ENCODE measurements around the gene KDM4B.

The KDM4B gene

GRCh38 chr19:5112175-5112574 is 143.3 kb downstream of the KDM4B start:
- no peak for DNase-seq

DNA sequence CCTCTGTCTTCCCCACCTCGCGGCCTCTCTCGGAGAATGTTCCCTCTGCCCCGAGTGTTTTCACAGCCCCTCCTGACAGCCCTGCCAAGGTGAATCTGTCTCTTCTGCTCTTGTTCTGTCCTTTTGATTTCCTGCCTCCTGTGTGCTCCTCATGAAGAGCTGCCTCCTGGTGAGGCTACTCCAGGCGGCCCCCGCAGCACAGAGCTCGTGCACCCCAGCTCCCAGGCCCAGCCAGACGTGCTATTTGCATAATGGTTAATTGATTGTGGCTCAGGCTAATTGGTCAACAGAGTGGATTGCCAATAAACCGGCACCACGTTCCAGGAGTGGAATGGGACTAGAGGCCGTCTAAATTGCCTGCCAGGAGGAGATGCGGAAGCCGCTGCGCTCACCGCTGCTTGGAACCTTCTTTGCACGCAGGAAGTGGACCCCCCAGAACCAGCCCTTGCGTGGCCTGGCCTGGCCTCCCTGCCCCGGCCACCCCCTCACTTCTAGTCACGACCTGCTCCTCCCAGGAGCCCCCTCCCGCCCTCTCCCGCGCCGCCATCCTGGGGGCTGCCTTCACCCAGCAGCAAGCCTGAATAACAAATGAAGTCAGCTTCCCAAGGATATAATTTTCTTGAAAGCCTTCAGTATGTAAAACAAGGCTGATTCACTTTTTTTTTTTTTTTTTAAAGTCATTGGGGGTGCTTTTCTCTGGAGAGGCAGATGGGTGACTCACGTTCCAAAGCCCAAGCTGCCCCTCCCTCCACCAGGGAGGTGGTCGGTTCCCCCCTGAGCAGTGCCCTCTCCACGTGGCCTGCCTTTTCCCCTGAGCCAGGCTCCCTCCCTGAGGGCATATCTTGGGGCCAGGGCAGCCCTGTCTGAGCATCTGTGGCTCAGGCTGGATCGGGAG is 144.0 kb downstream of the KDM4B start:
- peak; percentile 71 for DNase-seq

DNA sequence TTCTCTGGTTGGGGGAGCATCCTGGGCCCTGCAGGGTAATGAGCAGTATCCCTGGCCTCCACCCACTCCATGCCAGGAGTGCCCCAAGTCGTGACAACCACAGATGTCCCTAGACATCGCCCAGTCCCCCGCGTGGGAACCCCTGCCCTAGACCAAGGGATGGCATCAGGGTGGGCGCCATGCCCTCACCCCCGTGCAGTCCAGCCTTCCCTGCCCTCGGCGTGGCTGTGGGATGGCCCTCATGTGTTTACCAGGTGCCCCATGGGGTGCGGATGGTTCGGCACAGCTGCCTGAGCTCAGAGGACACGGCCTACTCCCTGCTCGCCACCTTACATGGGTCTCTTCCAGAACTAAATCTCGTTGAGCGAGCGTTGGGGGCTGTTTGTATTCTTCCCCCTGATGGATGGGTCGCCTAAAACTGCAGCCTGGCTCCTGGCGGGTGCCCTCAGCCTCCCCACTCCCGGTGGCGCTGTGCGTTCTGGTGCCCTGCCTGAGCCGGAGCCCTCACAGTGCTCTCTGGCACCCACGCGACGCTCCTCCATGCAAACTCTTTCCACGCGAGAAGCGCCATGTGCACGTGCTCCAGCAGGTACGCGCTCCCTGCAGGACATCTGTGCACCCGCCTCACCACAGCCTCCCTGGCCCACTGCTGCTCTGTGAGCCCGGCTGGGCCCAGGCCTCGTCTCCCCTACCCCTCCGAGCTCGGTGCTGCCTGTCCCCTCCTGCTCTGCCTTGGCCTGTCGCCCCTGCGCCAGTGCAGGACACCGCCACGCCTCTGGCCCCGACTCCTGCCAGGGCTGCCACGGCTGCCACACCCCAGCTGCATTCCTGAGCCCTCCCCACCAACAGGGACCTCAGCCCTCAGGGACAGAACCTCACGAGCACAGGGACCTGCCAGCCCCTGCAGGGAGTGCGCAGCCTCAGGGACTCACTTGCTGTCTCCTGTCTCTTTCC is 145.0 kb downstream of the KDM4B start:
- DNase-seq, result no peak

- DNase-seq, result no peak
Observed at GRCh38 chr19:5114727-5115126, 145.8 kb downstream of the KDM4B start.

DNA sequence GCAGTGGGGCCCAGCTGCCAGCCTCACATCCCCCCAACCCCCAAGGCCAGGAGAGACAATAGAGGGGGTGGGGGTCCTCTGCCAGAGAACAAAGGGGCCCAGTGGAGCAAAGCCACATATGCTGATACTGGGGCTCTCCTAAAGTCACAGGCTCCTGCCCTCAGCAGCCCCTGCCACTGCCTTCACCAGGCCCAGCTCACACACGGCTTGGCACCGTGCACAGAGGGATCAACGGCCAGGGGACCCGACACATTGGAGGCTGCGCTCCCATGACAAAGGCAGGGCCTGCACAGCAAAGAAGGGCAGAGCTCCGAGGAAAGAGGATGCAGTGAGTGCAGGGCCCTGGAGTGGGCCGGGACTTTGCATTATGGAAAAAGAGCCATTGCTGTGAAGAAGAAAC is 146.4 kb downstream of the KDM4B start:
- no peak for DNase-seq

DNA sequence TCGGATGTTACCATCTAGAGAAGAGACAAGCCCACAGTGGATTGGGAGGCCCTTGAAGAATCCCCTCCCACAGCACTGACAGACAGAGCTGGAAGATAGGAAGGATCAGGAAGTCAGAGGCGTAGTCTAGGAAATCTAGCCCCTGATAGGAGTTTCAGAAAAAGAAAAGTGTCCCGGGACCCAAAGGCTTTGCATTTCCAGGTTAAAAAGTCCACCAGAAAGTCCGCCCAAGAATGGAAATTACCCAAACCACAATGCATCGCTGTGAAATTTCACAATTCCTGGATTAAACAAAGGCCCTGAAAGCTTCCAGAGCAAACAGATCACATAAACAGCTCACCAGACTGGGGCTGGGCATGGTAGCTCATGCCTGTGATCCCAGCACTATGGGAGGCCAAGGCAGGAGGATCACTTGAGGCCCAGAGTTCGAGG is 146.9 kb downstream of the KDM4B start:
- no peak for DNase-seq

GRCh38 chr19:5116292-5116691 is 147.4 kb downstream of the KDM4B start:
- no peak for DNase-seq

DNA sequence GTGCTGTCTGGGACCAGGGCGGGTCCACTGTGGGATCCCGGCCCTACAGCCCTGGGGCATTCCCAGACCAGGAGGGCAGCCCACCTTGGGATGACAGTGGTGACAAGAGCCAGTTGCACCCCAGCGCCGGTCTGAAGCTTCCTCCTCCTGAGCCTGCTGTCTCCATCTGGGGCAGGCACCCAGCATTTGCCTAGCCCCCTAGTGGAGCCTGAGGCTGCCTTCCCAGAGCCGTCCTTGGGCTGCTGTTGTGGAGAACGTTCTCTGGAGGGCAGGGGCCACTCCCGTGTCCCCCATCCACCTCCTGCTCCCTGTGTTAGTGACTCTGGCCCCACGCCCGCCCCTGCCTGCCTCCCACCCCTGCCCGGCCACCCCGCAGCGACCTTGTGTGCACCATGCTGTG is 148.5 kb downstream of the KDM4B start:
- no peak for DNase-seq

- no peak for DNase-seq
Observed at GRCh38 chr19:5118026-5118425, 149.1 kb downstream of the KDM4B start.

DNA sequence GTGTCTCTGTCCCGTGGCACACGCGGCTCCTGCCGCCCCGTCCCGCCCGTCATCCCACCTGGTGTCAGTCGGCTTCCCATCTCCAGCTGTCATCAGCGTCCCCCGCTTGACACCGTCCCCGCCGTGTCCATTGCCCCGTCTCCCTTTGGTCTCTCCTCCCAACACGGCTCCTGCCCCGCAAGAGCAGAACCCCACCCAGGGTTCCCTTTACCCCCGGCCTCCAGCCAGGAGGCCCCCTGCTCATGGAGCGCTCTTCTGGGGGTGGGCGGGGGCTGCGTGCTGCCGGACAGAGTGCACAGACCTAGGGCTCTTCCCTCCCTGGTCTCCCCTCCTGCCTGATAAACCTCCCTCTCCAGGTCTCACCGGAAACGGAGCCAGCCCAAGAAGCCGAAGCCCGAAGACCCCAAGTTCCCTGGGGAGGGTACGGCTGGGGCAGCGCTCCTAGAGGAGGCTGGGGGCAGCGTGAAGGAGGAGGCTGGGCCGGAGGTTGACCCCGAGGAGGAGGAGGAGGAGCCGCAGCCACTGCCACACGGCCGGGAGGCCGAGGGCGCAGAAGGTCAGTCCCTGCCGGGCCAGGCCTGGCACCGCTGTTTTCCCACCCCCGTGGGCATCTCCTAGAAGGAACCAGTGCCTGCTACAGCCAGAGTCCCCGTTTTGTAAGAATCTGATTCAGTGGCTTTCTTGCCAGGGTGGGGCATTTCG is 150.5 kb downstream of the KDM4B start:
- no peak for DNase-seq

- DNase-seq, result no peak
Observed at GRCh38 chr19:5120321-5120720, 151.4 kb downstream of the KDM4B start.

- no peak for DNase-seq
Observed at GRCh38 chr19:5120833-5121232, 151.9 kb downstream of the KDM4B start.

DNA sequence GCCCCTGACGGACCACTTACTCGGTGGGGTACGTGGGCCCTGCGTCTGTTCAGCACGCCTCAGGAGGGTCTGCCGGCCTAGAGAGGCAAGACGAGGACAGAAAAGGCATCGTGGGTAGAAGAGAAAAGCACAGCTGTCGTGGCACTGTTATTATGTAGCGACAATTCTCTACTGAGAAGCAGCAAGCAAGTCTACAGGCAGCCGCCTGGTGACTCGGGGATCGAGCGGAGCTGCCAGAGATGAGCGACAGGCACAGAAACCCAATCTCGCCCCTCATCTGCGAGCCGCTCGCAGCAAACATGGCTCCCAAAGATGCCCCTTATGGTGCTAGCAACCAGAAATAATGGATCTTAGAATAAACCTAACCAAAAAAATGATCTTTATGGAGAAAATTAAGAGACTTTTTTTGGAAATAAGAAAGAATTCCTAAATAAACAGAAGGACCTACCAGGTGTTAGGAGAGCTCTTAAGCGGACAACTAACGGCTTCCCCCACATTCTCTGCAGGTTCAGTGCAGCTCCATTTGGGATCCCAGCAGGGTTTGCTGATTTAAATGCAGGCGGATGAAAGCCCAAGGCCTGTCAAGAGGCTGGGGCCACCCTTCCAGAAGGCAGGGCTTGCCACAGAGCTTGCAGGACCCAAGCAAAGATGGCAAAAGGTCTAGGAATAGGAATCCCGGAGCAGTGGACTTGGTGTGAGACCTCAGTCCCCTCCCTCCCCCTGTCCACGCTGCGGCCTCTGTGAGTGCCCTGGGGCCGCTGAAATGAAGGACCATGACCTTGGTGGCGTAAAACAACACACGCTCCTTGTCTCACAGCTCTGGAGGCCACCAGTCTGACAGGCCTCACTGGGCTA is 152.6 kb downstream of the KDM4B start:
- DNase-seq, result no peak

DNA sequence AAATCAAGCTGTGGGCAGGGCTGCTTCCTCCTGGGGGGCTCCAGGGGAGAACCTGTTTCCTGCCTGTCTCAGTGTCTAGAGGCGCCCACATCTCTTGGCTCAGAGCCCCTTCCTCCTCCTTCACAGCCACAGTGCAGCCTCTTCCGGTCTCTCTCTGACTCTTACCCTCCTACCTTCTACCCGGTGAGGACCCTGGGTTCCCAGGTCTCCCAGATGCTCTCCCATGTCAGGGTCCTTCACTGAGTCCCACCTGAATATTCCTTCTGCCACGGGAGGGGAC is 153.1 kb downstream of the KDM4B start:
- no peak for DNase-seq

DNA sequence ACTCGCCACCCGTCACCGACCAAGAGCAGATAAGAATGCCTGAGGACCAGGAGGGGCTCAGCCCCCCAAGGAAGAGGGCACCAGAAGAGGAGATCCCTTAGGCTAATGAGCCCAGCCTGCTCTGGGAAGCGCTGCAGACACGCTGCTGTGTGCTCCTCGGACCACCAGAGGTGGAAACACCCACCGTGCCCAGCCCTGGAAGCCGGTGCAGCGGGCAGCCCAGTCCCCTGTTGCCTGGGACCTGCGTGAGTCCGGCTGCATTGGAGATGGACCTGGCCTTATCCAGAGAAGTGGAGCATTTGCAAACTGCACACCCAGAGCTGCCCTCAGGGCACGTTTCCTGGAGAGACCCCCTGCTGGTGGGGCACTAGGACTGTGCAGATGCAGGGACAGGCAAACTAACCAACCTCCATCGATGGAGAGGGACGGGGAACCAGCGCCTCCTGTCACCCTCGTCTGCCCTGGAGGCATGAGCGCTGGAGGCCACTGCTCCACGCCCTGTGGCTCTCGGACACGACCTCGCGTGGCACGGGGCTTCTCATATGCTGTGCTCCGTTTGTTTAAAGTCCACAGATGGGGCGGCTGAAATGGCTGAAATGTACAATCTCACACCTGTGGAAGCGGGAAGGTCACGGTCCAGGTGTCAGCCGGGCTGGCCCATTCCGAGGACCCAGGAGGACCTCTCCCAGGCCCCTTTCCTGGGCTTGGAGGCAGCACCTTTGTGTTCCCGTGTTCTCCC is 153.9 kb downstream of the KDM4B start:
- DNase-seq, result no peak

- DNase-seq, result no peak
Observed at GRCh38 chr19:5123646-5124045, 154.7 kb downstream of the KDM4B start.

DNA sequence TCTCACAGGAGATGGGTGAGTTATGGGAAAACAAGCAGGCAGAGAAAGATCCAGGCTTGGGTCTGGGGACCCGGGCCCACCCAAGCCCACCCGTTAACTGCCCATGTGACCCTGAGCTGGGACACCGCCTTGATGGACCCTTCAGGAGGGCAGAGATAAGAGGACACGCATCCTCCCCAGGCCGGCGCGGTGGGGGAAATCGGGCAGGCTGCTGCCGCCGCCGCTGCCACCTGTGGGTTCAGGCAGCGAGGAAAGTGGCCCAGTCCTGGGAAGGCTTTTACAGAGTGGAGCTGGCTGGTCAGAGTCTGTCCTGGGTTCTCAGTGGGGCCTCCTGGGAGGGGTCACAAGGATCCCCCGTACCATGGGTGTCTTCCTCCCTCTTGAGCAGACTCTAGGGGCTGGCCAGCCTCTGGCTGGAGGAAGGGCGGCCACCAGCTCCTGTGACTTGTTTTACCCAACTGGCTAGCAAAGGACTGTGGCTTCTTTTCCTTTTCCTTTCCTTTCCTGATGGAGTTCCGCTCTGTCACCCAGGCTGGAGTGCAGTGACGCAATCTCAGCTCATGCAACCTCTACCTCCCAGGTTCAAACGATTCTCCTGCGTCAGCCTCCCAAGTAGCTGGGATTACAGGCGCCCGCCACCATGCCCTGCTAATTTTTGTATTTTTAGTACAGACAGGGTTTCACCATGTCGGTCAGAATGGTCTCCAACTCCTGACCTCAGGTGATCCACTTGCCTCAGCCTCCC is 155.4 kb downstream of the KDM4B start:
- DNase-seq, result no peak

- DNase-seq, result no peak
Observed at GRCh38 chr19:5125376-5125775, 156.5 kb downstream of the KDM4B start.

GRCh38 chr19:5125797-5126497 is 157.0 kb downstream of the KDM4B start:
- DNase-seq, result no peak

Data from fibroblast of upper back skin (primary cell).